H1 (cell line): Measurements from ENCODE around the gene LCNL1. TPM values are rescaled to one million over a fixed set of nuclear protein-coding genes. Genes with fewer than 3 reads are reported as not detected.

Source experiments
- CTCF ChIA-PET: fragments of 300-600 bp; sonication (Branson Sonifier 250); formaldehyde crosslinking; loops from one replicate; lab custom pipeline; 2021; ENCODE audit not compliant: partially characterized antibody; lab: Charles Lee
- POLR2A ChIA-PET: fragments of 300-600 bp; sonication (Branson Sonifier 250); formaldehyde crosslinking; loops from one replicate; lab custom pipeline; 2021; ENCODE audit warnings: inconsistent platforms; ENCODE audit not compliant: partially characterized antibody; lab: Charles Lee
- DNase-seq, 2 experiments: peaks; one replicate each; pipeline versions ENCODE4 v3.0.0 to v3.0.0-alpha.2; 2010 to 2022; ENCODE audit warnings: low spot score in 2 of 2, low read depth in 1 of 2, mixed read lengths in 1 of 2
- FAIRE-seq: peaks from 2 replicates; lab custom pipeline; 2011; peaks lifted over from hg19 to GRCh38; lab: Jason Lieb, UNC
- H2AFZ ChIP-seq: 2 replicates; pipeline ENCODE4 v1.8.1; 2012; ENCODE audit warnings: low read length, inconsistent platforms
- H2AK5ac ChIP-seq: 2 replicates; pipeline ENCODE4 v1.6.1; 2013; ENCODE audit warnings: low read depth, low read length
- H2BK120ac ChIP-seq: replicated peaks from 2 replicates; pipeline ENCODE3; 2013; ENCODE audit warnings: low read depth, low read length, inconsistent platforms
- H2BK12ac ChIP-seq: 2 replicates; pipeline ENCODE4 v1.6.1; 2013; ENCODE audit warnings: low read depth, low read length
- H2BK15ac ChIP-seq: 2 replicates; pipeline ENCODE4 v1.6.1; 2013; ENCODE audit warnings: low read length
- H2BK20ac ChIP-seq: 2 replicates; pipeline ENCODE4 v1.6.1; 2013; ENCODE audit warnings: low read length
- H2BK5ac ChIP-seq: 2 replicates; pipeline ENCODE4 v1.6.1; 2013; ENCODE audit warnings: low read depth, low read length
- H3K14ac ChIP-seq: 2 replicates; pipeline ENCODE4 v1.6.1; 2013; ENCODE audit warnings: inconsistent platforms; ENCODE audit not compliant: insufficient read length
- H3K18ac ChIP-seq: 2 replicates; pipeline ENCODE4 v1.6.1; 2013; ENCODE audit warnings: low read length; ENCODE audit errors: extremely low read depth
- H3K23ac ChIP-seq: 2 replicates; pipeline ENCODE4 v1.6.1; 2013; ENCODE audit warnings: inconsistent platforms; ENCODE audit not compliant: insufficient read length
- H3K23me2 ChIP-seq: 2 replicates; pipeline ENCODE4 v1.6.1; 2013; ENCODE audit warnings: low read depth, low read length
- H3K27ac ChIP-seq: 2 replicates; pipeline ENCODE4 v1.6.1; 2011; ENCODE audit warnings: low read depth, low read length, inconsistent platforms
- H3K27me3 ChIP-seq, 4 experiments: replicated peaks in 1 of 4; 1 replicate in 1 of 4; 2 replicates in 3 of 4; pipeline versions ENCODE4 v1.6.1 to v1.8.1; 2011 to 2013; ENCODE audit warnings: low read length in 3 of 4, mild to moderate bottlenecking in 3 of 4, inconsistent platforms in 2 of 4, mixed read lengths in 2 of 4, moderate library complexity in 1 of 4; ENCODE audit not compliant: control insufficient read depth in 3 of 4, insufficient read depth in 3 of 4; ENCODE audit errors: extremely low read depth in 1 of 4
- H3K36me3 ChIP-seq, 4 experiments: 2 replicates each; pipeline versions ENCODE4 v1.6.1 to v1.8.1; 2011 to 2013; ENCODE audit warnings: mild to moderate bottlenecking in 4 of 4, low read length in 3 of 4, moderate library complexity in 2 of 4, control low read depth in 1 of 4, inconsistent platforms in 1 of 4; ENCODE audit not compliant: insufficient read depth in 4 of 4, control insufficient read depth in 2 of 4
- H3K4ac ChIP-seq: replicated peaks from 2 replicates; pipeline ENCODE3; 2013; ENCODE audit warnings: low read length, low read depth, mixed read lengths, inconsistent platforms; ENCODE audit not compliant: insufficient read length
- H3K4me1 ChIP-seq, 4 experiments: replicated peaks in 1 of 4; 1 replicate in 1 of 4; 2 replicates in 3 of 4; pipeline versions ENCODE4 v1.6.1 to v1.8.1; 2011 to 2013; ENCODE audit warnings: low read length in 3 of 4, inconsistent platforms in 2 of 4, mixed read lengths in 1 of 4; ENCODE audit not compliant: insufficient read depth in 4 of 4, control insufficient read depth in 3 of 4
- H3K4me2 ChIP-seq, 2 experiments: 2 replicates each; pipeline versions ENCODE4 v1.6.1 to v1.8.1; 2011 to 2013; ENCODE audit warnings: low read depth in 2 of 2, low read length in 2 of 2, control low read depth in 1 of 2, inconsistent platforms in 1 of 2, mild to moderate bottlenecking in 1 of 2; ENCODE audit not compliant: insufficient read depth in 1 of 2
- H3K4me3 ChIP-seq, 4 experiments: fragments of 200-600, 300-600 bp in 1 of 4; sonication (generic), shearing (Covaris generic), sonication (Bioruptor Twin) in 1 of 4; 2 replicates each; pipeline versions ENCODE4 v1.5.1 to v1.8.1; 2011 to 2016; ENCODE audit warnings: low read length in 4 of 4, low read depth in 3 of 4, control low read depth in 2 of 4, inconsistent platforms in 2 of 4, mild to moderate bottlenecking in 2 of 4, mixed read lengths in 1 of 4, moderate library complexity in 1 of 4; ENCODE audit not compliant: insufficient read depth in 2 of 4; ENCODE audit errors: extremely low read depth in 1 of 4
- H3K56ac ChIP-seq: replicated peaks from 2 replicates; pipeline ENCODE3; 2013; ENCODE audit warnings: low read depth, mild to moderate bottlenecking, mixed read lengths, low read length, inconsistent platforms; ENCODE audit not compliant: insufficient read length
- H3K79me1 ChIP-seq: 2 replicates; pipeline ENCODE4 v1.6.1; 2013; ENCODE audit warnings: low read depth, low read length, control low read depth
- H3K79me2 ChIP-seq, 2 experiments: 2 replicates each; pipeline versions ENCODE4 v1.6.1 to v1.8.1; 2012 to 2013; ENCODE audit warnings: low read length in 2 of 2, mild to moderate bottlenecking in 2 of 2, inconsistent platforms in 1 of 2; ENCODE audit not compliant: insufficient read depth in 2 of 2, control insufficient read depth in 1 of 2
- H3K9ac ChIP-seq, 4 experiments: replicated peaks in 1 of 4; 1 replicate in 1 of 4; 2 replicates in 3 of 4; pipeline versions ENCODE4 v1.6.1 to v1.8.1; 2011 to 2013; ENCODE audit warnings: low read depth in 3 of 4, low read length in 3 of 4, control low read depth in 2 of 4, mild to moderate bottlenecking in 2 of 4, moderate library complexity in 2 of 4, inconsistent platforms in 1 of 4; ENCODE audit errors: extremely low read depth in 1 of 4
- H3K9me3 ChIP-seq, 2 experiments: 2 replicates each; pipeline versions ENCODE4 v1.6.1 to v1.8.1; 2012 to 2013; ENCODE audit warnings: mild to moderate bottlenecking in 2 of 2, moderate library complexity in 2 of 2, control low read depth in 1 of 2, inconsistent platforms in 1 of 2, low read depth in 1 of 2, low read length in 1 of 2, mixed read lengths in 1 of 2; ENCODE audit not compliant: insufficient read depth in 2 of 2
- H4K20me1 ChIP-seq, 2 experiments: replicated peaks in 1 of 2; 2 replicates each; pipeline versions ENCODE3 to v1.8.1; 2011 to 2013; ENCODE audit warnings: inconsistent platforms in 2 of 2, low read length in 2 of 2, mild to moderate bottlenecking in 1 of 2; ENCODE audit not compliant: insufficient read depth in 2 of 2, control insufficient read depth in 1 of 2
- H4K5ac ChIP-seq: 2 replicates; pipeline ENCODE4 v1.6.1; 2013; ENCODE audit warnings: low read length, low read depth, mixed read lengths, inconsistent platforms; ENCODE audit not compliant: insufficient read length
- H4K8ac ChIP-seq: 2 replicates; pipeline ENCODE4 v1.8.0; 2013; ENCODE audit warnings: mild to moderate bottlenecking, moderate library complexity, low read length, inconsistent platforms; ENCODE audit not compliant: insufficient read depth; ENCODE audit errors: extremely low read depth
- H4K91ac ChIP-seq: replicated peaks from 2 replicates; pipeline ENCODE3; 2013; ENCODE audit warnings: low read length, mixed read lengths, inconsistent platforms; ENCODE audit not compliant: insufficient read length
- EZH2 ChIP-seq: fragments of 200-600 bp; sonication (generic); IDR thresholded peaks from 2 replicates; pipeline ENCODE4 v1.7.1; 2012; ENCODE audit warnings: low read depth, mild to moderate bottlenecking, moderate library complexity, low read length, inconsistent platforms; ENCODE audit not compliant: severe bottlenecking
- RBBP5 ChIP-seq: IDR thresholded peaks from 2 replicates; pipeline ENCODE4 v1.7.1; 2012; ENCODE audit warnings: low read depth, mild to moderate bottlenecking, inconsistent platforms, low read length, moderate library complexity, borderline replicate concordance
- WGBS, 2 experiments: shearing (Covaris generic) in 1 of 2; methylation state at CpG; one replicate each; pipeline versions ENCODE4 v1.1.6 to v1.1.7; 2013 to 2015; ENCODE audit warnings: low lambda C conversion rate in 2 of 2, mixed read lengths in 2 of 2, inconsistent platforms in 1 of 2, low coverage in 1 of 2, missing lambda C conversion rate in 1 of 2; ENCODE audit not compliant: insufficient replicate concordance in 2 of 2, insufficient coverage in 1 of 2, insufficient read length in 1 of 2; ENCODE audit errors: extremely low coverage in 1 of 2, missing lambda C conversion rate in 1 of 2; 5-methylcytosine and 5-hydroxymethylcytosine counted together
- polyA plus RNA-seq, 7 experiments: library from polyadenylated mRNA; depleted of rRNA in 3 of 7; stranded (reverse) in 5 of 7; unstranded in 2 of 7; fragments of >200 nt in 5 of 7; fragments of 200-250 nt in 2 of 7; gene quantifications; 1 replicate in 5 of 7; 2 replicates in 1 of 7; 4 replicates in 1 of 7; pipeline versions ENCODE4 v1.2.1 to v1.2.3, GENCODE V29; 2011 to 2013; ENCODE audit warnings: missing spikeins in 2 of 7, mixed read lengths in 2 of 7
- total RNA-seq: library from RNA; stranded (reverse); fragmentation: NEBNext Ultra II Directional; extraction: Animal tissue kit (Norgen Biotek cat#: 25700); gene quantifications from 2 replicates; pipeline ENCODE4 v1.2.1, GENCODE V29; 2021

The LCNL1 gene
- total and polyA plus RNA-seq, 2 of the 8 experiments (the other 6 are each of a cell fraction or from before 2014, with no cell fraction given): 0.11 TPM; not detected in 1

GRCh38 chr9:137030006-137030405, 47.2 kb downstream of the LCNL1 start:
- TF ChIP-seq RBBP5: no peak
- peak; percentile 4 for TF ChIP-seq EZH2
- Histone ChIP-seq H4K20me1 (no peaks in the 10 kb centered on the region), H3K4me1 (peaks cover 0 to 11% (median 2%) of the 10 kb centered on the region in 4 experiments; a peak in 5 of 7 replicates), H2BK12ac (no peak overlapping the region), H2AK5ac (no peak overlapping the region), H3K9ac (no peak overlapping the region), H3K9me3 (no peaks in the 10 kb centered on the region), H2BK15ac (no peak overlapping the region), H3K4me3 (no peak overlapping the region), H3K79me2 (no peaks in the 10 kb centered on the region), H3K4ac (no peak overlapping the region), H3K27me3 (peaks cover 1 to 27% (median 15%) of the 10 kb centered on the region in 4 experiments; a peak in 6 of 7 replicates), H3K18ac (no peak overlapping the region), H3K23me2 (peaks cover 4% of the 10 kb centered on the region; the same call in 1 of the 2 replicates), H2BK120ac (no peak overlapping the region), H4K91ac (no peak overlapping the region), H3K36me3 (no peaks in the 10 kb centered on the region), H3K14ac (no peak overlapping the region), H3K27ac (no peak overlapping the region), H2AFZ (no peak overlapping the region), H3K23ac (no peak overlapping the region), H3K56ac (no peak overlapping the region), H4K8ac (no peak overlapping the region), H4K5ac (no peak overlapping the region), H3K4me2 (no peak overlapping the region), H2BK20ac (no peak overlapping the region), H2BK5ac (no peak overlapping the region), H3K79me1 (no peaks in the 10 kb centered on the region)
- POLR2A ChIA-PET: interaction anchor here (1.0 to 1.9 kb wide), 5 partner anchors 14 to 212 kb away, joined by 3 to 6 read pairs (median 4); no protein-coding TSS in a partner anchor
- CTCF ChIA-PET: interaction anchor here (0.6 to 8.5 kb wide), 73 partner anchors 8 to 1039 kb away, joined by 3 to 110 read pairs (median 6); partner anchors contain the start of genes AJM1, C8G, CLIC3 and GRIN1
- 83% methylated on average over 15 of the region's 15 CpGs; no CpG with 5 or more reads in 1 of the 2 experiments for WGBS, 2 experiments
- DNase-seq: no peak
- FAIRE-seq: no peak
